GM13976 (cell line): Measurements from ENCODE around the gene EFNA5.

ENCODE experiments used
- DNase-seq: peaks from one replicate; pipeline ENCODE4 v3.0.0; 2012; ENCODE audit warnings: low spot score
- in situ Hi-C: fragments of 300-500 bp; cut with MboI; formaldehyde crosslinking; loops from one replicate; pipeline ENCODE4 v1.12.0; 2022; ENCODE audit warnings: low sequenced_read_pairs, mixed read lengths, inconsistent platforms; ENCODE audit not compliant: unreplicated experiment
- TF ChIP-seq, protein P1 (sequence below): IDR thresholded peaks from 2 replicates; pipeline ENCODE4 v1.5.1; 2012; ENCODE audit warnings: borderline replicate concordance, mild to moderate bottlenecking; ENCODE audit not compliant: insufficient read depth; ENCODE audit errors: extremely low read depth, missing control alignments, control extremely low read depth

The EFNA5 gene

DNA sequence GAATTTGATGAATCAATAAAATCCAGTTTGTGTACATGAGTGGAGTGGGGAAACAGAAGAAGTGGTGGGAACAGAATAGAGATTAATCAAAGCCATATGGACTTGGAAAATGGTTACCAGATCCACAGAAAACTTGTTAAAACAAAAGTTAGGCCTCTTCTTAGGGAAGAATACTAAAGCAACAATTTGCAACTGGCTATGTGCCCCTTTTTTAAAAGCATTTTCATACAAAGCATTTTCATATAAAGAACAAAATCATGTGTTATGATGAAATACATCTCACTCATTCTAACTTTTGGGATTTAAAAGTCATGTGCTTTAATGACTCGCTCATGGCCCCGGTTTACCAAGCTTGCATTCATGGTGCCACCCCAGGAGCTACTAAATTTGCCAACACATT, 276.9 kb downstream of the EFNA5 start:
- DNase-seq: no peak
- in situ Hi-C loops: loop anchor here (25.0 kb wide), 1 partner anchor 168 kb away; no protein-coding TSS in a partner anchor
- TF ChIP-seq, protein P1, sequence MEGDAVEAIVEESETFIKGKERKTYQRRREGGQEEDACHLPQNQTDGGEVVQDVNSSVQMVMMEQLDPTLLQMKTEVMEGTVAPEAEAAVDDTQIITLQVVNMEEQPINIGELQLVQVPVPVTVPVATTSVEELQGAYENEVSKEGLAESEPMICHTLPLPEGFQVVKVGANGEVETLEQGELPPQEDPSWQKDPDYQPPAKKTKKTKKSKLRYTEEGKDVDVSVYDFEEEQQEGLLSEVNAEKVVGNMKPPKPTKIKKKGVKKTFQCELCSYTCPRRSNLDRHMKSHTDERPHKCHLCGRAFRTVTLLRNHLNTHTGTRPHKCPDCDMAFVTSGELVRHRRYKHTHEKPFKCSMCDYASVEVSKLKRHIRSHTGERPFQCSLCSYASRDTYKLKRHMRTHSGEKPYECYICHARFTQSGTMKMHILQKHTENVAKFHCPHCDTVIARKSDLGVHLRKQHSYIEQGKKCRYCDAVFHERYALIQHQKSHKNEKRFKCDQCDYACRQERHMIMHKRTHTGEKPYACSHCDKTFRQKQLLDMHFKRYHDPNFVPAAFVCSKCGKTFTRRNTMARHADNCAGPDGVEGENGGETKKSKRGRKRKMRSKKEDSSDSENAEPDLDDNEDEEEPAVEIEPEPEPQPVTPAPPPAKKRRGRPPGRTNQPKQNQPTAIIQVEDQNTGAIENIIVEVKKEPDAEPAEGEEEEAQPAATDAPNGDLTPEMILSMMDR: no peak

DNA sequence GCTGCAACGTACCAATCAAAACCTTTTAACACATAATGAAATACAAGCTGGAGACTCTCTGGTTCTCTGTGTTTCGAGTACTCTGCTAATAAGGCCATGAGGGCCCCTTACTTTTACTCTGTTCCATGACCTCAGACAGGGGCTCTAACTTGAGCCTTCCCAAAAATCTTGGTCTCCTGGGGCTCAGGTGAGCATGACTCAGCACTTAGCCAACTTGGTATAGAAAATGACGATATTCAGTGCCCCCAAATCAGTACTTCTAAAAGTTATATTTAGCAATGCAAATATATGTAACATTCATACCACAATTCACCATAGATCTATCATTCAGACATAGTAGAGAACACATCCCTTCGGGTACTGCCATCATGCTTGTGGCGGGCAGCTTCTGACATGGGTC, 278.9 kb downstream of the EFNA5 start:
- no peak for DNase-seq
- in situ Hi-C loops: loop anchor here (25.0 kb wide), 1 partner anchor 171 kb away; no protein-coding TSS in a partner anchor
- TF ChIP-seq, protein P1: no peak

DNA sequence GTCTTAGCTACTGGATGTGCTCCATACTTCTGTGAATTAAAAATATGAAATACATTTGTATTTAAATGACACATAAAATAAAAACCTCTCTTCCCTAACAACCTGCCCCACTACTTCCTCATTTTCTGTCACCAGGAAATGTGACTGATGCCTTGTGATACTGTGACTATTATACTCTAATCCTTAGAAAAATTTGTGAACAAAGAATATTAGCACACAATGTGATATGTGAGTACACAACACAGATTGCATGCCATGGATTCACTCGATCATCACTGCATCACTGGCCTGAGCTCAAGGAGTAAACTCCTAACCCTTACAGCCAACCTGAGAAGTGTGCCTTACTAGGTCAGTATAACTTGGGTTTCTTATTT, 281.0 kb downstream of the EFNA5 start:
- TF ChIP-seq, protein P1: no peak
- no peak for DNase-seq
- in situ Hi-C loops: loop anchor here (25.0 kb wide), 1 partner anchor 173 kb away; no protein-coding TSS in a partner anchor

DNA sequence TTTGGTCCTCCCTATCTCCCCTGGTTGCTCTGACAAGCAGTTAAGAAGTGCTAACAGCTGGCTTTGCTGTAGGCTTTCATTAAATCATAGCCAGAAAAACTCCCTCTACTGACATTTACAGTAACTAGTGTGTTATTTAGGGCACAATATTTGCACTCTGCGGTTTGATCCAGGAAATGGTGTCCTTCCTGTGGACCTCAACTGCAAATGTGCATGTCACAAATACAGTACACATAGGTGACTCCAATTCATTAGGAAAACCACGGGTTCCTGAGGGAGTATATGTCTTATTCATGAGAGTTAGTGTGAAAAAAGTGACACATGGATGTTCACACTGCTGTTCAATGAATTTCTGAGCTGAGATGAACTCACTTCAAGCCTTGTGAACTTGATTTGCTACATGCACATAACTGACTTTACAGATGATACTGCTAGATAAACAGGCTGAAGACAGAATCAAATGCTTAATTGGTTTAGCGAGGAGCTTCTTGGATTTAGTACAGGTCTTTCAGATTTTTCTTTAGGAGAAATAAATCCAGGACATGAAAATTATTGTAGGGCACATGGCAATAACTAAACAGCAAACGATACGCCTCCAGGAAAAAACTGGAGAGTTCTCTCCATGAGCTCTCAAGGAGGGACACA, 281.5 kb downstream of the EFNA5 start:
- in situ Hi-C loops: loop anchor here (25.0 kb wide), 1 partner anchor 173 kb away; no protein-coding TSS in a partner anchor
- DNase-seq: peak; percentile 25
- TF ChIP-seq, protein P1: no peak

DNA sequence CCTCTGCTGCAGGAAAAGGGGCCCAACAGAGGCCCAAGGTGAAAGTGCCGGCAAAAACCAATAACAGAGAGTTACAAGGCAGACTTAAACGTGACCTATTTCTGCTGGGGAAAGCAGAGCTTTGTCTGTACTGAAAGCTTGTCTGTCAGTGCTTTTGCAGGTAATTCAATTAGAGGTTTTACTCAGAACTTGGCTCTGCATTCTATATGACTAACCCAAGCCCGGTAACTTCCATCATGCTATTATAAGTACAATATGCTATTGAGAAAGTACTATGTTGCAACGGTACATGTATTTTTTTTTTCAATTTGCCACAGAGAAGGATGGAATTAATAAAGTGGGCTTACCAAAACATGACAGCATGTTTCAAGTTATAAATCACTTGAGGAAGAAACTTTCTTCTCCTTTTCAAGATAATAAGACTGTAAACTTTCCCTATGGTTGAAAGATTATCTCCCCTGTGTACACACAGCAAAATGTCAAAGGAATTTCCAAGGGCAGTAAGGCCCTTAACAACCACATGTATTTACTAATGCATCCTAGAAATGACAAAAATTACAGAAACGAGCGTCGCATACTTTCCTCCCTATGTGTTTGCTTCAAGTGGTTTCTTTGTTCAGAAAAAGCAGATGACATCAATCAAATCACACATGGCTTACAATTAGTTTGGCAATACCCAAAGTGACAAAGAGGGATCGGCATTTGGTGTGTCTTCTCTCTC, 282.4 kb downstream of the EFNA5 start:
- in situ Hi-C loops: loop anchor here (25.0 kb wide), 1 partner anchor 174 kb away; no protein-coding TSS in a partner anchor
- TF ChIP-seq, protein P1: no peak
- no peak for DNase-seq

DNA sequence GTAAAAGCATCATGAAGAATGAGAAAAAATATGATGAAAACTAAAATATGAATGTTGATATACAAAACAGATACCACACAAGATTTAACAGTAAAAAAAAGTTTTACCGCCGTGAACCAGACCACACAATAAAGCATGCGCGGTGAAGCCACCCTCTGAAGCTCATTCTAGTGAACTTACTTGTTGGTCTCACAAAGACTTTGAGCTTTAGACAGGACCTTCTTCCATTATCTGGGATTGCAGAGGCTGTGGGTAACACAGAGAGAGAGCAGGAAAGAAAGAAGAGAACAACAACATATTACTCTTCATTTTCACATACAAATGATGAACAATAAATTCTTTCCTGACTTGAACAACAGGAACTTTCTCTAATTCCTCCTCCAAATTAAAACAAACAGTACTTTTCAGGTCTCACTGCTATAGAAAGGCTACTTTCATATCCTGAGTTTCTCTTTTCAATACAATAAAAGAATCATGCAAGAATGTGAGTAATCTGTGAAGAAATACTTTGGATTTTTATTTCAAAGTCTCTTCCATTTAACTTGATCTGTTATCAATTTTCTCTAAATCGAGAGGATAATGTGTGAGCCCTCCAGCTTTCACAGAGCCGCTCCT, 283.1 kb downstream of the EFNA5 start:
- no peak for DNase-seq
- in situ Hi-C loops: loop anchor here (25.0 kb wide), 1 partner anchor 175 kb away; no protein-coding TSS in a partner anchor
- TF ChIP-seq, protein P1: no peak
